Skeletal muscle tissue (tissue), 4 donors: Measurements from ENCODE around the gene PAM. TPM values are rescaled to one million over a fixed set of nuclear protein-coding genes. Genes with fewer than 3 reads are reported as not detected.
A peak's percentile ranks its signal among the peaks of the same experiment; 100 is the strongest.

Experiments
- H3K27ac ChIP-seq: one replicate; pipeline ENCODE4 v1.7.0; 2013; ENCODE audit warnings: mild to moderate bottlenecking, low read depth, low read length, inconsistent platforms
- H3K27me3 ChIP-seq, 3 donors: one replicate each; pipeline ENCODE4 v1.7.0; 2013; ENCODE audit warnings: low read length in 3 of 3; ENCODE audit not compliant: control insufficient read depth in 3 of 3, insufficient read depth in 3 of 3
- H3K36me3 ChIP-seq, 3 donors: one replicate each; pipeline ENCODE4 v1.7.0; 2013; ENCODE audit warnings: low read length in 3 of 3; ENCODE audit not compliant: control insufficient read depth in 3 of 3, insufficient read depth in 3 of 3
- H3K4me1 ChIP-seq, 3 donors: one replicate each; pipeline ENCODE4 v1.7.0; 2013; ENCODE audit warnings: low read length in 3 of 3, mild to moderate bottlenecking in 3 of 3; ENCODE audit not compliant: control insufficient read depth in 3 of 3, insufficient read depth in 3 of 3
- H3K4me3 ChIP-seq, 3 donors: one replicate each; pipeline ENCODE4 v1.7.0; 2013; ENCODE audit warnings: low read length in 3 of 3
- H3K9ac ChIP-seq, 3 donors: one replicate each; pipeline ENCODE4 v1.7.0; 2013; ENCODE audit warnings: low read length in 3 of 3, mild to moderate bottlenecking in 3 of 3, moderate library complexity in 2 of 3, low read depth in 1 of 3
- H3K9me3 ChIP-seq, 3 donors: one replicate each; pipeline ENCODE4 v1.7.0; 2013; ENCODE audit warnings: low read length in 3 of 3; ENCODE audit not compliant: control insufficient read depth in 3 of 3
- total RNA-seq: library from RNA; depleted of rRNA; stranded (reverse); fragments of >200 nt; gene quantifications from one replicate; pipeline ENCODE4 v1.2.3, GENCODE V29; 2014
- donor health status: Osteomylitis.

PAM gene
- total RNA-seq, 1 donor from 2014 or later, result 95.5 TPM

GRCh38 chr5:102932781-102933180, 177.7 kb downstream of the PAM start:
- Histone ChIP-seq H3K27me3 (no peaks in the 10 kb centered on the region), H3K36me3 (peaks cover 0 to 7% (median 0%) of the 10 kb centered on the region in 3 donors), H3K9ac (no peak overlapping the region), H3K27ac (no peak overlapping the region), H3K4me1 (peaks cover 0 to 7% (median 5%) of the 10 kb centered on the region in 3 donors), H3K4me3 (no peak overlapping the region), H3K9me3 (no peaks in the 10 kb centered on the region)

GRCh38 chr5:102933316-102933715, 178.2 kb downstream of the PAM start:
- H3K27me3 ChIP-seq, result no peaks in the 10 kb centered on the region
- H3K9me3 ChIP-seq, result no peaks in the 10 kb centered on the region
- H3K27ac ChIP-seq, result no peak overlapping the region
- H3K9ac ChIP-seq, result no peak overlapping the region
- no peak overlapping the region for H3K4me3 ChIP-seq
- H3K4me1 ChIP-seq, result peaks cover 0 to 12% (median 5%) of the 10 kb centered on the region in 3 donors
- H3K36me3 ChIP-seq, result peaks cover 0 to 7% (median 0%) of the 10 kb centered on the region in 3 donors

- H3K4me3 ChIP-seq, result no peak overlapping the region
- H3K4me1 ChIP-seq, result peaks cover 0 to 12% (median 5%) of the 10 kb centered on the region in 3 donors
- no peaks in the 10 kb centered on the region for H3K27me3 ChIP-seq
- H3K9ac ChIP-seq, result no peak overlapping the region
- no peak overlapping the region for H3K27ac ChIP-seq
- no peaks in the 10 kb centered on the region for H3K9me3 ChIP-seq
- H3K36me3 ChIP-seq, result peaks cover 0 to 7% (median 0%) of the 10 kb centered on the region in 3 donors
These were observed 178.8 kb downstream of the PAM start for GRCh38 chr5:102933721-102934459.

- Histone ChIP-seq H3K9ac (no peak overlapping the region), H3K4me3 (no peak overlapping the region), H3K27ac (no peak overlapping the region), H3K9me3 (no peaks in the 10 kb centered on the region), H3K36me3 (peaks cover 0 to 7% (median 0%) of the 10 kb centered on the region in 3 donors), H3K4me1 (peaks cover 0 to 12% (median 5%) of the 10 kb centered on the region in 3 donors), H3K27me3 (no peaks in the 10 kb centered on the region)
These were observed 182.8 kb downstream of the PAM start for GRCh38 chr5:102937894-102938293.

- H3K9ac ChIP-seq, result no peak overlapping the region
- H3K9me3 ChIP-seq, result no peaks in the 10 kb centered on the region
- peaks cover 0 to 8% (median 5%) of the 10 kb centered on the region in 3 donors for H3K4me1 ChIP-seq
- no peak overlapping the region for H3K4me3 ChIP-seq
- H3K27ac ChIP-seq, result no peak overlapping the region
- no peaks in the 10 kb centered on the region for H3K27me3 ChIP-seq
- H3K36me3 ChIP-seq, result peaks cover 0 to 5% (median 0%) of the 10 kb centered on the region in 3 donors
These were observed 186.0 kb downstream of the PAM start for GRCh38 chr5:102941111-102941510.

GRCh38 chr5:102946414-102946813, 191.3 kb downstream of the PAM start:
- Histone ChIP-seq H3K9ac (no peak overlapping the region), H3K9me3 (no peaks in the 10 kb centered on the region), H3K27me3 (no peaks in the 10 kb centered on the region), H3K36me3 (peaks cover 0 to 18% (median 15%) of the 10 kb centered on the region in 3 donors), H3K4me1 (no peaks in the 10 kb centered on the region), H3K27ac (no peak overlapping the region), H3K4me3 (no peak overlapping the region)

GRCh38 chr5:102946971-102947370, 191.9 kb downstream of the PAM start:
- Histone ChIP-seq H3K4me3 (no peak overlapping the region), H3K9ac (no peak overlapping the region), H3K9me3 (no peaks in the 10 kb centered on the region), H3K27ac (no peak overlapping the region), H3K27me3 (no peaks in the 10 kb centered on the region), H3K36me3 (peaks cover 0 to 23% (median 21%) of the 10 kb centered on the region in 3 donors), H3K4me1 (no peaks in the 10 kb centered on the region)

- Histone ChIP-seq H3K4me1 (peaks cover 3 to 6% (median 6%) of the 10 kb centered on the region in 3 donors), H3K36me3 (peaks cover 2 to 20% (median 12%) of the 10 kb centered on the region in 3 donors), H3K27me3 (no peaks in the 10 kb centered on the region), H3K9ac (no peak overlapping the region), H3K4me3 (no peak overlapping the region), H3K27ac (no peak overlapping the region), H3K9me3 (no peaks in the 10 kb centered on the region)
These were observed 200.4 kb downstream of the PAM start for GRCh38 chr5:102955488-102955887.

GRCh38 chr5:102956599-102956998, 201.5 kb downstream of the PAM start:
- Histone ChIP-seq H3K36me3 (peaks cover 2 to 14% (median 6%) of the 10 kb centered on the region in 3 donors), H3K4me1 (peaks cover 3 to 6% (median 6%) of the 10 kb centered on the region in 3 donors), H3K9me3 (no peaks in the 10 kb centered on the region), H3K27ac (no peak overlapping the region), H3K9ac (no peak overlapping the region), H3K27me3 (no peaks in the 10 kb centered on the region), H3K4me3 (no peak overlapping the region)

GRCh38 chr5:102957141-102957540, 202.0 kb downstream of the PAM start:
- Histone ChIP-seq H3K36me3 (peaks cover 1 to 9% (median 2%) of the 10 kb centered on the region in 3 donors), H3K4me3 (no peak overlapping the region), H3K9ac (no peak overlapping the region), H3K27ac (peak overlapping the region; percentile 9), H3K4me1 (peaks cover 3 to 6% (median 6%) of the 10 kb centered on the region in 3 donors), H3K27me3 (no peaks in the 10 kb centered on the region), H3K9me3 (no peaks in the 10 kb centered on the region)
